Upper lobe of right lung (tissue), 1 donor: ENCODE data around the gene SCARF2. TPM values are rescaled to one million over a fixed set of nuclear protein-coding genes. Genes with fewer than 3 reads are reported as not detected.
"Not testable (repeated sequence)": the region's sequence is repeated elsewhere in the genome, so short reads cannot be mapped to it uniquely, and the experiment has no call there.

Experiments used
- ATAC-seq: fragments of 200-7000 bp; cut with Tn5 transposase; one replicate; pipeline ENCODE4 v1.9.1; 2020; ENCODE audit warnings: mild to moderate bottlenecking, moderate library complexity
- DNase-seq: peaks from one replicate; pipeline ENCODE4 v3.0.0-alpha.2; 2020
- H3K27ac ChIP-seq: fragments of 200-600 bp; one replicate; pipeline ENCODE4 v1.8.0; 2022
- H3K27me3 ChIP-seq: fragments of 200-600 bp; one replicate; pipeline ENCODE4 v1.8.0; 2022; ENCODE audit warnings: mild to moderate bottlenecking
- H3K36me3 ChIP-seq: fragments of 200-600 bp; one replicate; pipeline ENCODE4 v1.8.0; 2022
- H3K4me1 ChIP-seq: fragments of 200-600 bp; one replicate; pipeline ENCODE4 v1.8.0; 2022
- H3K4me3 ChIP-seq: fragments of 200-600 bp; one replicate; pipeline ENCODE4 v1.8.0; 2022; ENCODE audit warnings: mild to moderate bottlenecking
- H3K9me3 ChIP-seq: fragments of 200-600 bp; one replicate; pipeline ENCODE4 v1.8.0; 2022
- CTCF ChIP-seq: fragments of 200-600 bp; IDR thresholded peaks from one replicate; pipeline ENCODE4 v1.8.0; 2022; ENCODE audit warnings: antibody characterized with exemption
- intact Hi-C: fragments of 100-400 bp; cut with DNase I; formaldehyde crosslinking; loops from one replicate; pipeline ENCODE4 v1.11.0; 2022
- total RNA-seq: library from RNA; stranded (reverse); fragmentation: NEBNext Ultra II Directional; extraction: Animal tissue kit (Norgen Biotek cat#: 25700); gene quantifications from one replicate; pipeline ENCODE4 v1.2.1, GENCODE V29; 2021
- donor health status: DM: no; HTN: yes; CAD: no; lungs with severe emphysema.

Gene SCARF2
- total RNA-seq, 1 donor from 2014 or later: 24.0 TPM

GRCh38 chr22:20414450-20414849 is 23.2 kb downstream of the SCARF2 start:
- ATAC-seq: no peak
- Histone ChIP-seq H3K4me1 (peaks cover 4% of the 10 kb centered on the region), H3K27me3 (no peaks in the 10 kb centered on the region), H3K36me3 (no peaks in the 10 kb centered on the region), H3K9me3 (no peaks in the 10 kb centered on the region), H3K4me3 (no peak overlapping the region), H3K27ac (no peak overlapping the region)
- peak; percentile 6 for DNase-seq
- intact Hi-C loops: no loop called here
- no peak for TF ChIP-seq CTCF

GRCh38 chr22:20414059-20414440 is 23.6 kb downstream of the SCARF2 start:
- intact Hi-C loops: no loop called here
- no peaks in the 10 kb centered on the region for H3K36me3 ChIP-seq
- no peak for DNase-seq
- no peak for TF ChIP-seq CTCF
- H3K27ac ChIP-seq: no peak overlapping the region
- no peak overlapping the region for H3K4me3 ChIP-seq
- H3K9me3 ChIP-seq: no peaks in the 10 kb centered on the region
- ATAC-seq: no peak
- H3K27me3 ChIP-seq: no peaks in the 10 kb centered on the region
- H3K4me1 ChIP-seq: peaks cover 4% of the 10 kb centered on the region

- Histone ChIP-seq H3K9me3 (no peaks in the 10 kb centered on the region), H3K36me3 (no peaks in the 10 kb centered on the region), H3K4me3 (no peak overlapping the region), H3K4me1 (peaks cover 3% of the 10 kb centered on the region), H3K27ac (no peak overlapping the region), H3K27me3 (no peaks in the 10 kb centered on the region)
- intact Hi-C loops: no loop called here
- peak; percentile 34 for DNase-seq
- ATAC-seq: no peak
- no peak for TF ChIP-seq CTCF
Measured at GRCh38 chr22:20413217-20414058, 24.2 kb downstream of the SCARF2 start.

- intact Hi-C loops: no loop called here
- peak; percentile 16 for DNase-seq
Measured at GRCh38 chr22:20412474-20413216, 25.0 kb downstream of the SCARF2 start.

GRCh38 chr22:20409385-20409784 is 28.2 kb downstream of the SCARF2 start:
- H3K4me1 ChIP-seq, H3K27ac ChIP-seq, intact Hi-C loops, H3K4me3 ChIP-seq, ATAC-seq, H3K9me3 ChIP-seq, H3K27me3 ChIP-seq: not testable (repeated sequence)
- DNase-seq: peak; percentile 13
- H3K36me3 ChIP-seq: peaks cover 19% of the 10 kb centered on the region

More at GRCh38 chr22:20412474-20413216, 25.0 kb downstream of the SCARF2 start:
- Histone ChIP-seq H3K27me3 (no peaks in the 10 kb centered on the region), H3K4me3 (no peak overlapping the region), H3K27ac (no peak overlapping the region), H3K36me3 (no peaks in the 10 kb centered on the region), H3K9me3 (no peaks in the 10 kb centered on the region), H3K4me1 (no peaks in the 10 kb centered on the region)
- no peak for ATAC-seq
- TF ChIP-seq CTCF: no peak

- intact Hi-C loops: no loop called here
- DNase-seq (no peak), ATAC-seq (no peak)
- H3K36me3 ChIP-seq: peaks cover 22% of the 10 kb centered on the region
- H3K4me1 ChIP-seq: no peaks in the 10 kb centered on the region
- no peak overlapping the region for H3K27ac ChIP-seq
- H3K4me3 ChIP-seq: no peak overlapping the region
- H3K9me3 ChIP-seq: no peaks in the 10 kb centered on the region
- H3K27me3 ChIP-seq: no peaks in the 10 kb centered on the region
- TF ChIP-seq CTCF: no peak
Measured at GRCh38 chr22:20408891-20409290, 28.7 kb downstream of the SCARF2 start.
